Neural cell (in vitro differentiated cells): Measurements from ENCODE around the gene CBX3. TPM values are rescaled to one million over a fixed set of nuclear protein-coding genes. Genes with fewer than 3 reads are reported as not detected.
"Not testable (repeated sequence)": the region's sequence is repeated elsewhere in the genome, so short reads cannot be mapped to it uniquely, and the experiment has no call there.

Source experiments
- H2AFZ ChIP-seq: fragments of 200-600, 300-800 bp; sonication (generic), shearing (Covaris generic); 2 replicates; pipeline ENCODE4 v1.6.0; 2014; ENCODE audit warnings: low read depth, mild to moderate bottlenecking, antibody characterized with exemption, low read length, moderate library complexity
- H3F3A ChIP-seq: fragments of 200-600 bp; shearing (Covaris generic); 2 replicates; pipeline ENCODE4 v1.6.1; 2016; ENCODE audit warnings: mild to moderate bottlenecking, moderate library complexity, mixed read lengths, antibody characterized with exemption, low read length; ENCODE audit not compliant: insufficient read depth, poor library complexity, severe bottlenecking
- H3K27ac ChIP-seq: fragments of 200-600, 300-800 bp; sonication (generic), shearing (Covaris generic); 2 replicates; pipeline ENCODE4 v1.5.1; 2014; ENCODE audit warnings: mild to moderate bottlenecking, low read length, moderate library complexity
- H3K27me3 ChIP-seq: fragments of 300-800, 200-600 bp; sonication (generic), shearing (Covaris generic); 2 replicates; pipeline ENCODE4 v1.6.0; 2014; ENCODE audit warnings: mild to moderate bottlenecking, low read depth, low read length, moderate library complexity; ENCODE audit not compliant: insufficient read depth
- H3K36me3 ChIP-seq: fragments of 300-800, 200-600 bp; sonication (generic), shearing (Covaris generic); 2 replicates; pipeline ENCODE4 v1.5.1; 2014; ENCODE audit warnings: mild to moderate bottlenecking, antibody characterized with exemption, low read length, moderate library complexity; ENCODE audit not compliant: insufficient read depth
- H3K4me2 ChIP-seq: fragments of 300-800, 200-600 bp; sonication (generic), shearing (Covaris generic); 2 replicates; pipeline ENCODE4 v1.6.0; 2014; ENCODE audit warnings: mild to moderate bottlenecking, low read length
- H3K4me3 ChIP-seq: fragments of 300-800, 200-600 bp; sonication (generic), shearing (Covaris generic); 2 replicates; pipeline ENCODE4 v1.5.1; 2014; ENCODE audit warnings: mild to moderate bottlenecking, low read length, moderate library complexity
- H3K79me2 ChIP-seq: fragments of 200-600 bp; shearing (Covaris generic); replicated peaks from 2 replicates; pipeline ENCODE4 v1.6.0; 2014; ENCODE audit warnings: mild to moderate bottlenecking, low read length, moderate library complexity; ENCODE audit not compliant: insufficient read depth
- H3K9ac ChIP-seq: fragments of 300-800, 200-600 bp; sonication (generic), shearing (Covaris generic); 2 replicates; pipeline ENCODE4 v1.6.1; 2016; ENCODE audit warnings: mild to moderate bottlenecking, low read length, mixed read lengths
- H3K9me2 ChIP-seq: fragments of 200-600 bp; shearing (Covaris generic); 2 replicates; pipeline ENCODE4 v1.6.1; 2016; ENCODE audit warnings: mild to moderate bottlenecking, low read length, mixed read lengths; ENCODE audit not compliant: insufficient read depth
- H3K9me3 ChIP-seq: fragments of 200-600, 300-800 bp; sonication (generic), shearing (Covaris generic); 2 replicates; pipeline ENCODE4 v1.6.1; 2016; ENCODE audit warnings: mild to moderate bottlenecking, mixed run types, low read length, moderate library complexity, mixed read lengths
- H4K20me1 ChIP-seq: fragments of 200-600 bp; shearing (Covaris generic); 2 replicates; pipeline ENCODE4 v1.6.1; 2016; ENCODE audit warnings: mild to moderate bottlenecking, mixed run types; ENCODE audit not compliant: insufficient read depth
- CTCF ChIP-seq: fragments of 450-650 bp; IDR thresholded peaks from 2 replicates; pipeline ENCODE4 v1.5.1; 2014; ENCODE audit warnings: antibody characterized with exemption, mild to moderate bottlenecking, moderate library complexity; ENCODE audit not compliant: poor library complexity, severe bottlenecking
- EP300 ChIP-seq: fragments of 450-650 bp; conservative IDR thresholded peaks from 2 replicates; pipeline ENCODE4 v1.6.1; 2014; ENCODE audit warnings: antibody characterized with exemption, mild to moderate bottlenecking, moderate library complexity; ENCODE audit not compliant: poor library complexity, severe bottlenecking
- EZH2 ChIP-seq: fragments of 200-600, 300-800 bp; shearing (Covaris generic), sonication (generic); IDR thresholded peaks from 2 replicates; pipeline ENCODE4 v1.6.1; 2014; ENCODE audit warnings: antibody characterized with exemption, low read length, borderline replicate concordance, mild to moderate bottlenecking; ENCODE audit not compliant: insufficient read depth, poor library complexity, severe bottlenecking
- MXI1 ChIP-seq: fragments of 450-650 bp; conservative IDR thresholded peaks from 2 replicates; pipeline ENCODE4 v1.6.1; 2014; ENCODE audit warnings: antibody characterized with exemption, mild to moderate bottlenecking; ENCODE audit not compliant: poor library complexity, severe bottlenecking
- POLR2AphosphoS5 ChIP-seq: IDR thresholded peaks from 2 replicates; pipeline ENCODE4 v1.6.1; 2012
- RAD21 ChIP-seq: fragments of 450-650 bp; conservative IDR thresholded peaks from 2 replicates; pipeline ENCODE4 v1.6.1; 2014; ENCODE audit warnings: antibody characterized with exemption, mild to moderate bottlenecking, moderate library complexity
- REST ChIP-seq: IDR thresholded peaks from 2 replicates; pipeline ENCODE4 v1.6.1; 2012; ENCODE audit warnings: borderline replicate concordance
- SMC3 ChIP-seq: fragments of 450-650 bp; conservative IDR thresholded peaks from 2 replicates; pipeline ENCODE4 v1.6.1; 2014; ENCODE audit warnings: antibody characterized with exemption, mild to moderate bottlenecking, moderate library complexity; ENCODE audit not compliant: poor library complexity
- TAF1 ChIP-seq: IDR thresholded peaks from 2 replicates; pipeline ENCODE4 v1.6.1; 2012; ENCODE audit warnings: low read depth
- polyA plus RNA-seq: library from polyadenylated mRNA; depleted of rRNA; stranded (reverse); fragments of >200 nt; gene quantifications from 2 replicates; pipeline ENCODE4 v1.2.3, GENCODE V29; 2014

CBX3 gene
- polyA plus RNA-seq, 1 donor from 2014 or later, result 598 TPM

GRCh38 chr7:26160896-26161295 is 40.6 kb upstream of the CBX3 start:
- Histone ChIP-seq H3K9me3 (no peaks in the 10 kb centered on the region), H3K79me2 (no peaks in the 10 kb centered on the region), H3K4me2 (no peak overlapping the region), H4K20me1 (no peaks in the 10 kb centered on the region), H3K4me3 (no peak overlapping the region), H3K27me3 (no peaks in the 10 kb centered on the region), H3K9ac (no peak overlapping the region), H3F3A (no peaks in the 10 kb centered on the region), H3K36me3 (no peaks in the 10 kb centered on the region), H3K27ac (no peak overlapping the region), H3K9me2 (no peaks in the 10 kb centered on the region), H2AFZ (no peak overlapping the region)
- TF ChIP-seq POLR2AphosphoS5 (no peak), RAD21 (no peak), SMC3 (no peak), TAF1 (no peak), CTCF (no peak), EP300 (no peak), MXI1 (no peak)

- no peaks in the 10 kb centered on the region for H3K36me3 ChIP-seq
- no peak overlapping the region for H3K27ac ChIP-seq
- H3K9ac ChIP-seq, result no peak overlapping the region
- no peak overlapping the region for H2AFZ ChIP-seq
- no peak overlapping the region for H3K4me3 ChIP-seq
- H3K79me2 ChIP-seq, result no peaks in the 10 kb centered on the region
- no peak overlapping the region for H3K4me2 ChIP-seq
- H3K27me3 ChIP-seq, result no peaks in the 10 kb centered on the region
- H3K9me2 ChIP-seq, result no peaks in the 10 kb centered on the region
- no peaks in the 10 kb centered on the region for H4K20me1 ChIP-seq
- TF ChIP-seq SMC3, result no peak
- no peak for TF ChIP-seq CTCF
- TF ChIP-seq POLR2AphosphoS5, result no peak
- TF ChIP-seq MXI1, result no peak
- TF ChIP-seq RAD21, result no peak
- no peak for TF ChIP-seq EP300
- TF ChIP-seq REST, result no peak
- no peak for TF ChIP-seq TAF1
- no peak for TF ChIP-seq EZH2
- no peaks in the 10 kb centered on the region for H3K9me3 ChIP-seq
- no peaks in the 10 kb centered on the region for H3F3A ChIP-seq
Observed at GRCh38 chr7:26162431-26162830, 39.1 kb upstream of the CBX3 start.

- not testable (repeated sequence) for H3K4me3 ChIP-seq, H3K9ac ChIP-seq, H3F3A ChIP-seq, H3K9me3 ChIP-seq, H3K27me3 ChIP-seq, H3K27ac ChIP-seq, H3K9me2 ChIP-seq, H3K4me2 ChIP-seq, H3K36me3 ChIP-seq, H2AFZ ChIP-seq, H3K79me2 ChIP-seq, H4K20me1 ChIP-seq
Observed at GRCh38 chr7:26163804-26164203, 37.7 kb upstream of the CBX3 start.
